Activated CD8-positive, alpha-beta T cell treated with anti-CD3 and anti-CD28 coated beads, Interleukin-2, amount 10 ng/mL, durations not matched to agents 7 days and 5 days (primary cell): ENCODE measurements around the gene ERC2. TPM values are rescaled to one million over a fixed set of nuclear protein-coding genes. Genes with fewer than 3 reads are reported as not detected.

Experiments used
- ATAC-seq: fragments of 150-1000 bp; cut with Tn5 transposase; one replicate; pipeline ENCODE4 v1.10.0; 2021; ENCODE audit warnings: moderate library complexity
- CTCF ChIA-PET: fragments of 350-600 bp; sonication (Branson Sonifier 250); formaldehyde crosslinking; loops from one replicate; lab custom pipeline; 2021; ENCODE audit warnings: antibody characterized with exemption; lab: Charles Lee
- POLR2A ChIA-PET: fragments of 350-600 bp; sonication (Branson Sonifier 250); formaldehyde crosslinking; loops from one replicate; lab custom pipeline; 2021; ENCODE audit warnings: antibody characterized with exemption; lab: Charles Lee
- DNase-seq: peaks from one replicate; pipeline ENCODE4 v3.0.0-alpha.2; 2020
- H3K27ac Mint-ChIP-seq: one replicate; pipeline ENCODE4 v1.8.0; 2021; ENCODE audit warnings: mild to moderate bottlenecking, mixed read lengths
- H3K27me3 Mint-ChIP-seq: one replicate; pipeline ENCODE4 v1.8.0; 2021; ENCODE audit warnings: low read depth, mixed read lengths
- H3K36me3 Mint-ChIP-seq: one replicate; pipeline ENCODE4 v1.8.0; 2021; ENCODE audit warnings: low read depth, mixed read lengths
- H3K4me1 Mint-ChIP-seq: one replicate; pipeline ENCODE4 v1.8.0; 2021; ENCODE audit warnings: low read depth, mixed read lengths
- H3K4me3 Mint-ChIP-seq: one replicate; pipeline ENCODE4 v1.8.0; 2021; ENCODE audit warnings: mild to moderate bottlenecking, mixed read lengths
- H3K9me3 Mint-ChIP-seq: one replicate; pipeline ENCODE4 v1.8.0; 2022; ENCODE audit warnings: mixed read lengths; ENCODE audit not compliant: insufficient read depth
- total RNA-seq, 2 experiments: library from RNA; stranded (reverse); gene quantifications; one replicate each; pipeline ENCODE4 v1.2.3, GENCODE V29; 2021

The ERC2 gene
- total RNA-seq, 2 experiments from 2014 or later, result not detected

DNA sequence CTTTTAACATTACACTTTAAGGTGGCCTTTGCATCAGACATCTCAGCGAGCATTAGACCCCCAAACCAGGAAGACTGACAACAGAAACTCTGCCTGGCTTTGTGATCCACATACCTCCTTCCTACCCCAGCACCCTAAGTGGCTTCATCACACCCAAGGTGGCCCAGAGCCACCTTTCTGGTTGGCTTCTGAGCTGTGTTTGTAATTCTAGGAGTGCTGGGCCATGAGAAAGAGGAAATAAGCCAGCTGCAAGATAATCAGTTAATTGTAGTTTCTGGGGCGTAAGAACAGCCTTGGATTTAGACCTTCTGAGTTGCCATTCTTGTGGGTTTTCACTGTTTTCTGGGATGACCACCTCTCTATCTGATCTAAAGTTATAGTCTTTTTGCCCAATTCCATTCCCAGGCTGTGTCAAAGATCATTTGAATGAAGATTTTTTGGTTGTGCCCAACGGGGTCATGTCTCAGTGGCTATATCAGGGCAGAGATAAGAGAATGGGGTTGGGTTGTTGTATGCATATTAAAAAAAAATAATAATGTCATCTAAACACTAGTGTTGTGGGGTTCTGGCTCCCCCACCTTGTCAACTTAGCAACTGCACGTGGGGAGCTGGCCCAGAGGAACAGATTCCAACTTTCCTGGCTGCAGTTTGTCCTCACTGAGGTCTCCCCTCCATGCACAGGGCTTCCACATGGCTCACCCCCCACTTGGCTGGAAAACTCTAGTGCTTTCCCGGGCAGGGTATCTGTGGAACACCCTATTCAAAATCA, 746.4 kb downstream of the ERC2 start:
- Mint-ChIP-seq H3K27ac (no peak overlapping the region), H3K4me3 (no peak overlapping the region), H3K4me1 (no peaks in the 10 kb centered on the region), H3K36me3 (no peaks in the 10 kb centered on the region), H3K27me3 (no peaks in the 10 kb centered on the region), H3K9me3 (no peaks in the 10 kb centered on the region)
- CTCF ChIA-PET, result no interaction called here
- POLR2A ChIA-PET, result no interaction called here
- no peak for ATAC-seq
- no peak for DNase-seq

DNA sequence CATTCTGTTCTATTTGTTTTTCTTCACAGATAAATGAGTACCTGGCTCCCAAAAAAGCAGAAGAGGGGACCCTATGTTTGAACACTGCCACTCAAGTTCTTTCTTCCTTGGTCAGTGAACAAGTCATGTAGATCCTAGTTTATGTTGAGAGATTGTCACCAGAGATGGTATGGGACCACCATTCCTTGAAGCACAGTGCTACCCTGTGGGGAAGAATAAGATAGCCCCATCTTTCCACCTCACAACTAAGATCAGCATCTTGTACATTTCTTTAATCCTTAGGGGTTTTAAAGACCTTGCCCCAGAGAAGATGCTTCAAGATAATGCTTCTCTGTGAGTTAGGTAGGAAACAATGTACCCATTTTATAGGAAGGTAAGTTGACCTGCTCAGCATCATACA, 747.7 kb downstream of the ERC2 start:
- DNase-seq, result no peak
- H3K9me3 Mint-ChIP-seq, result no peaks in the 10 kb centered on the region
- H3K36me3 Mint-ChIP-seq, result no peaks in the 10 kb centered on the region
- no peaks in the 10 kb centered on the region for H3K27me3 Mint-ChIP-seq
- ChIA-PET CTCF (no interaction called here), POLR2A (no interaction called here)
- H3K27ac Mint-ChIP-seq, result no peak overlapping the region
- no peak for ATAC-seq
- no peak overlapping the region for H3K4me3 Mint-ChIP-seq
- H3K4me1 Mint-ChIP-seq, result no peaks in the 10 kb centered on the region

GRCh38 chr3:55719508-55719907, 748.8 kb downstream of the ERC2 start:
- H3K4me3 Mint-ChIP-seq, result no peak overlapping the region
- no peaks in the 10 kb centered on the region for H3K36me3 Mint-ChIP-seq
- no peaks in the 10 kb centered on the region for H3K27me3 Mint-ChIP-seq
- POLR2A ChIA-PET, result no interaction called here
- CTCF ChIA-PET, result no interaction called here
- H3K9me3 Mint-ChIP-seq, result no peaks in the 10 kb centered on the region
- no peak for DNase-seq
- H3K27ac Mint-ChIP-seq, result no peak overlapping the region
- ATAC-seq, result no peak
- no peaks in the 10 kb centered on the region for H3K4me1 Mint-ChIP-seq

DNA sequence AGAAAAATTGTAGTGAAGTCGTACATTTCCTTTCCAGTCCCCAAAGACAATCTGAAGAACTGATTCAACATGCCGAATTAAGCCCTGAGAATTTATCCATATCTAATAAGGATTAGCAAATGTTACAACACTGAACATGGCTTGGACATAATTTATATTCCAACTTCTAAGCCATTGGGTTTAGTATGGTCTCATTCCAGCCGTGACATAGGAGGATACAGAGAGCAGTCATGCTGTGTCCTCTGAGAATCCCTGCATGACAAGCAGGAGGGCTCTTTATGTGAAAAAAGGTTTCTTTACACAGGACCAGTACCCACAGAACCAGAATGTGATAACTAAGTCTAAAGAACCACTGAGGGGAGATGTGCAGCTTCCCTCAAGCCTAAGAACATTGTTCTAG, 749.3 kb downstream of the ERC2 start:
- Mint-ChIP-seq H3K27ac (no peak overlapping the region), H3K36me3 (no peaks in the 10 kb centered on the region), H3K27me3 (no peaks in the 10 kb centered on the region), H3K4me1 (no peaks in the 10 kb centered on the region), H3K9me3 (no peaks in the 10 kb centered on the region), H3K4me3 (no peak overlapping the region)
- DNase-seq, result no peak
- ChIA-PET POLR2A (no interaction called here), CTCF (no interaction called here)
- ATAC-seq, result no peak

DNA sequence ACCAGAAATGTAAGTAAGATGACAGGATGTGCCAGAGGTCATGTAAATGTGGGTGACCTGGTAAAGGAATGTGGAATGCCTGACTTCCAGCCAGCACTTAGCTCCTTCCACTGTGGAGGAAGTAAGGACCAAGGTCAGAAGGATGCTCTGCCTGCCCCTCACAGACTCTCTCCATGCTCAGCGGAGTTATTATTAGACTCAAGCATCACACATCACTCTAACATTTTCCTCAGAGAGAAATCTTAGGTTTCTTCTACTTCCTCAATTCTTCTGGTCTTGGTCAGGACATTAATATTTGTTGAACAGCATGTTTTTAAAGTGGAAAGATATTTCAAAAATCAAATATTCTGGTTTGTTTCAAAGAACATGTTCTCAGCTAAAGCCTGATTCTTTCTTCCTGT, 749.7 kb downstream of the ERC2 start:
- Mint-ChIP-seq H3K27ac (no peak overlapping the region), H3K27me3 (no peaks in the 10 kb centered on the region), H3K4me3 (no peak overlapping the region), H3K9me3 (no peaks in the 10 kb centered on the region), H3K4me1 (no peaks in the 10 kb centered on the region), H3K36me3 (no peaks in the 10 kb centered on the region)
- DNase-seq (no peak), ATAC-seq (no peak)
- CTCF ChIA-PET, result no interaction called here
- POLR2A ChIA-PET, result no interaction called here

- no peaks in the 10 kb centered on the region for H3K9me3 Mint-ChIP-seq
- no peak overlapping the region for H3K27ac Mint-ChIP-seq
- ChIA-PET POLR2A (no interaction called here), CTCF (no interaction called here)
- H3K27me3 Mint-ChIP-seq, result no peaks in the 10 kb centered on the region
- H3K36me3 Mint-ChIP-seq, result no peaks in the 10 kb centered on the region
- no peaks in the 10 kb centered on the region for H3K4me1 Mint-ChIP-seq
- ATAC-seq (no peak), DNase-seq (no peak)
- no peak overlapping the region for H3K4me3 Mint-ChIP-seq
Observed at GRCh38 chr3:55718074-55718473, 750.2 kb downstream of the ERC2 start.

GRCh38 chr3:55717481-55717880, 750.8 kb downstream of the ERC2 start:
- H3K36me3 Mint-ChIP-seq, result no peaks in the 10 kb centered on the region
- H3K9me3 Mint-ChIP-seq, result no peaks in the 10 kb centered on the region
- H3K4me3 Mint-ChIP-seq, result no peak overlapping the region
- no peak for DNase-seq
- H3K27ac Mint-ChIP-seq, result no peak overlapping the region
- H3K4me1 Mint-ChIP-seq, result no peaks in the 10 kb centered on the region
- ChIA-PET CTCF (no interaction called here), POLR2A (no interaction called here)
- no peak for ATAC-seq
- no peaks in the 10 kb centered on the region for H3K27me3 Mint-ChIP-seq

- no peaks in the 10 kb centered on the region for H3K36me3 Mint-ChIP-seq
- peaks cover 2% of the 10 kb centered on the region for H3K27me3 Mint-ChIP-seq
- no peak overlapping the region for H3K27ac Mint-ChIP-seq
- no peaks in the 10 kb centered on the region for H3K9me3 Mint-ChIP-seq
- no peaks in the 10 kb centered on the region for H3K4me1 Mint-ChIP-seq
- no peak overlapping the region for H3K4me3 Mint-ChIP-seq
- ChIA-PET CTCF (no interaction called here), POLR2A (no interaction called here)
- ATAC-seq (no peak), DNase-seq (no peak)
Observed at GRCh38 chr3:55716611-55717225, 751.5 kb downstream of the ERC2 start.

DNA sequence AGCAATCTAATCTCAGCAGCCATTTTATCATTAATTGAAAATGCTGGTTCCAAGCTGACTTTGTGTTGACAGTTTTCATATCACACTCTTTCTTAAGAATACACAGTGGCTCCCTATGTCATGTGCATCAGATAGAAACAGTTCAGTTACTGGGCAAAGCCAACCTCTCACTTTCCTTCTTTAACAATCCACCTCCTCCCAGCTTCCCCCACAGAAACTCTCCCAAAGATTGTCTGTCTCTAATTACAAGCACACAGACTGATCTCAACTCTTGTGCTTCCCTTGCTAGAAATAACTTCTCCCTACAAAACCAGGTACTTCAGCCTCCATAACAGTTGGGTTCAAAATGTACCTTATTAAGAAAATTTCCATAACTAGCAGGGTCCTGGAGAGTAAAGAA, 752.2 kb downstream of the ERC2 start:
- Mint-ChIP-seq H3K27me3 (peaks cover 2% of the 10 kb centered on the region), H3K27ac (no peak overlapping the region), H3K4me3 (no peak overlapping the region), H3K36me3 (no peaks in the 10 kb centered on the region), H3K9me3 (no peaks in the 10 kb centered on the region), H3K4me1 (no peaks in the 10 kb centered on the region)
- CTCF ChIA-PET, result no interaction called here
- POLR2A ChIA-PET, result no interaction called here
- DNase-seq (no peak), ATAC-seq (no peak)

DNA sequence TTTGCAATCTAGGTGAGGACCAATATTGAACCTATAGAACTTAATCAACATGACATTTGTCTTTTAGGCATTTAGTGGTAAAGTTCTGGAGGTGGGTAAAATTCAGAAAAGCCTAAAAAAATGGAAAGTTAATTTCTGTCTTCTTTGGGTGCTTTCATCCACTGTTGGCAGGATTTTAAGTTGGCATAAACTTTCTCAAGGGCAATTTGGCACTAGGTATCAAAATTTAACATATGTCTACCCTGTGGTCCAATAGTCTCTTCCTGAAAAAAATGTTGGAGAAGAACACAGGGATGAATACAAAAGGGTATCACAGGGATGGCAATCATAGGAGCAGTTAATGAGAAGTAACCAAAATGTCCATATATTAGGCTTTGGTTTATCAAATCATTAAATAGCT, 754.2 kb downstream of the ERC2 start:
- CTCF ChIA-PET, result no interaction called here
- H3K36me3 Mint-ChIP-seq, result no peaks in the 10 kb centered on the region

GRCh38 chr3:55711646-55712045, 756.6 kb downstream of the ERC2 start:
- DNase-seq, result no peak
- no peaks in the 10 kb centered on the region for H3K4me1 Mint-ChIP-seq
- H3K4me3 Mint-ChIP-seq, result no peak overlapping the region
- ChIA-PET CTCF (no interaction called here), POLR2A (no interaction called here)
- no peaks in the 10 kb centered on the region for H3K36me3 Mint-ChIP-seq
- H3K27ac Mint-ChIP-seq, result no peak overlapping the region
- ATAC-seq, result no peak
- no peaks in the 10 kb centered on the region for H3K9me3 Mint-ChIP-seq
- H3K27me3 Mint-ChIP-seq, result peaks cover 2% of the 10 kb centered on the region

More for the DNA sequence above, 754.2 kb downstream of the ERC2 start:
- DNase-seq (no peak), ATAC-seq (no peak)
- POLR2A ChIA-PET, result no interaction called here
- H3K9me3 Mint-ChIP-seq, result no peaks in the 10 kb centered on the region
- H3K4me3 Mint-ChIP-seq, result no peak overlapping the region
- H3K27ac Mint-ChIP-seq, result no peak overlapping the region
- H3K27me3 Mint-ChIP-seq, result peaks cover 2% of the 10 kb centered on the region
- no peaks in the 10 kb centered on the region for H3K4me1 Mint-ChIP-seq

- Mint-ChIP-seq H3K36me3 (no peaks in the 10 kb centered on the region), H3K27me3 (peaks cover 2% of the 10 kb centered on the region), H3K4me1 (no peaks in the 10 kb centered on the region), H3K27ac (no peak overlapping the region), H3K9me3 (no peaks in the 10 kb centered on the region), H3K4me3 (no peak overlapping the region)
- ChIA-PET POLR2A (no interaction called here), CTCF (no interaction called here)
- ATAC-seq (no peak), DNase-seq (no peak)
Observed at GRCh38 chr3:55709411-55710012, 758.8 kb downstream of the ERC2 start.
